Cardiac septum (tissue), 1 donor: Measurements from ENCODE around the gene LDAF1. TPM values are rescaled to one million over a fixed set of nuclear protein-coding genes. Genes with fewer than 3 reads are reported as not detected.

Source experiments
- DNase-seq: peaks from one replicate; pipeline ENCODE4 v3.0.0-alpha.2; 2020; ENCODE audit warnings: low spot score
- intact Hi-C: fragments of 100-400 bp; cut with DNase I; formaldehyde crosslinking; loops from one replicate; pipeline ENCODE4 v1.14.0; 2022
- total RNA-seq: library from RNA; stranded (reverse); fragmentation: NEBNext Ultra II Directional; extraction: Animal tissue kit (Norgen Biotek cat#: 25700); gene quantifications from one replicate; pipeline ENCODE4 v1.2.1, GENCODE V29; 2021
- donor health status: DM: no; HTN: no; CAD: no.

Gene LDAF1
- total RNA-seq, 1 donor from 2014 or later: 104 TPM

- no peak for DNase-seq
- intact Hi-C loops: no loop called here
Measured at GRCh38 chr16:21223787-21224186, 65.3 kb downstream of the LDAF1 start.

- intact Hi-C loops: no loop called here
- DNase-seq: no peak
Measured at GRCh38 chr16:21224800-21225199, 66.3 kb downstream of the LDAF1 start.

GRCh38 chr16:21226749-21227148, 68.3 kb downstream of the LDAF1 start:
- DNase-seq: no peak

DNA sequence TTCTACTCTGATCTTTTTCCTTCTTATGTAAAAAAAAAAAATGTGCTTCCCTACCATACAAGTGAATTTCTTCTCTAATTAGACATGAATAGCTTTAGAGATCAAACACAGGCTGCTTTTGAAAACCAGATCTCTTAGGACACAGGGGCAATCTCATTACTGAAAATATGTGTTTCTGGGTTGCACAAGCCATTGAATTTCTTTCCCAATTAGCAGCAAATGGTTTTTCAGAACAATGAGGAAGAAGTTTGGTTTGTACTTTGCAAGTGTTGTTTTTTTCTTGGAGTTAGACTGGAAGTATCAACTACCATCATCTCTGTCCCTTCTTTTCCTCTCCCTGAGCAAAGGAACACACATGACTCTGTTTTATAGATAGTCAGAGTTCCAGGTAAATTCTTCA, 69.4 kb downstream of the LDAF1 start:
- intact Hi-C loops: no loop called here
- no peak for DNase-seq

More at GRCh38 chr16:21226749-21227148, 68.3 kb downstream of the LDAF1 start:
- intact Hi-C loops: no loop called here

GRCh38 chr16:21228361-21228872, 69.9 kb downstream of the LDAF1 start:
- intact Hi-C loops: no loop called here
- DNase-seq: no peak

Other genes with a start within 250 kb of the LDAF1 start
- 0.40 TPM for gene DNAH3, start 7.8 kb upstream of the LDAF1 start, total RNA-seq
- gene ZP2, start 52.9 kb downstream of the LDAF1 start, total RNA-seq: not detected
- gene ANKS4B, start 75.0 kb downstream of the LDAF1 start, total RNA-seq: not detected
- 105 TPM for gene CRYM, start 119.6 kb downstream of the LDAF1 start, total RNA-seq